Activated naive CD4-positive, alpha-beta T cell treated with anti-CD3 and anti-CD28 coated beads, Interleukin-2, amount 10 ng/mL, durations not matched to agents 7 days and 5 days (primary cell): ENCODE results near the gene IL32.
"Not testable (repeated sequence)": the region's sequence is repeated elsewhere in the genome, so short reads cannot be mapped to it uniquely, and the experiment has no call there.

Experiments used
- CTCF ChIA-PET: fragments of 350-600 bp; sonication (Branson Sonifier 250); formaldehyde crosslinking; loops from one replicate; lab custom pipeline; 2021; ENCODE audit warnings: antibody characterized with exemption; lab: Charles Lee
- DNase-seq: peaks from one replicate; pipeline ENCODE4 v3.0.0-alpha.2; 2020
- H3K27ac Mint-ChIP-seq: one replicate; pipeline ENCODE4 v1.8.0; 2021; ENCODE audit warnings: mild to moderate bottlenecking, moderate library complexity, mixed read lengths
- H3K27me3 Mint-ChIP-seq: one replicate; pipeline ENCODE4 v1.8.0; 2021; ENCODE audit warnings: mild to moderate bottlenecking, mixed read lengths
- H3K36me3 Mint-ChIP-seq: one replicate; pipeline ENCODE4 v1.8.0; 2021; ENCODE audit warnings: mixed read lengths
- H3K4me1 Mint-ChIP-seq: one replicate; pipeline ENCODE4 v1.8.0; 2021; ENCODE audit warnings: mixed read lengths
- H3K4me3 Mint-ChIP-seq: one replicate; pipeline ENCODE4 v1.8.0; 2021; ENCODE audit warnings: mild to moderate bottlenecking, moderate library complexity, mixed read lengths
- H3K9me3 Mint-ChIP-seq: one replicate; pipeline ENCODE4 v1.8.0; 2021; ENCODE audit warnings: mixed read lengths

IL32 gene

DNA sequence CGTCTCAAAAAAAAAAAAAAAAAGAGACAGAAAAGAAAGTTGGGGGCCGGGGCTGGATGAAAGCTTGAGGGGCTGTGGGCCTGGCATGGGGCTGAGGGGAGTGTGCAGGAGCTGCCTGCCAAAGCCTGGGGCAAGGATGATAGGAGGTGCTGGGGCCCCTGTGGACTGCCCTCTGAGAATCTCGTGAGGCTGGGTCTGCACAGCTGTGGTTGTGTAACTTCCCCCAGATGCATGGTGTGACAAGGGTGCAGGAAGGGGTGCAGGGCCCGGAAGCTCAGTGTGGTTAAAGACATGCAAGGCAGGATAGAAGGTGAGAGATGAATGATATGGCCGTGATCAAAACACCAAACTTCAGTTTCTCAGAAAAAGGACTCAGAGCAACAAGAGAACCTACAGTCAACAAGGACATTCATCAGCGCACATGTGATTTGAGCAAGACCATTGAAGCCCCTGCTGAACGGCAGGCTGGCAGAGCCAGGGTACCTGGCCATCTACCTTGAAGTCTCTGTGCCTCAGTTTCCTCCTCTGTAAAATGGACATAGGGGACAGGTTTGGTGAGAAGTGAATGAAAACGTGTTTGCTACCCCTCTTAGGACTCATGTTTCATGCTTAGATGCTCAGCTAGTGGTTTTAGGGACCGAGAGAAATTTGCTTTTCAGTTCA lies 9.6 kb downstream of the IL32 start:
- peaks cover 94% of the 10 kb centered on the region for H3K4me1 Mint-ChIP-seq
- no peaks in the 10 kb centered on the region for H3K27me3 Mint-ChIP-seq
- peak; percentile 95 for DNase-seq
- peaks cover 42% of the 10 kb centered on the region for H3K36me3 Mint-ChIP-seq
- H3K4me3 Mint-ChIP-seq, result peak overlapping the region; percentile 74
- peaks cover 12% of the 10 kb centered on the region for H3K9me3 Mint-ChIP-seq
- CTCF ChIA-PET, result interaction anchor here (0.7 to 4.9 kb wide), 8 partner anchors 10 to 239 kb away, joined by 3 to 29 read pairs (median 6); partner anchors contain the start of gene IL32
- peak overlapping the region; percentile 100 for H3K27ac Mint-ChIP-seq

DNA sequence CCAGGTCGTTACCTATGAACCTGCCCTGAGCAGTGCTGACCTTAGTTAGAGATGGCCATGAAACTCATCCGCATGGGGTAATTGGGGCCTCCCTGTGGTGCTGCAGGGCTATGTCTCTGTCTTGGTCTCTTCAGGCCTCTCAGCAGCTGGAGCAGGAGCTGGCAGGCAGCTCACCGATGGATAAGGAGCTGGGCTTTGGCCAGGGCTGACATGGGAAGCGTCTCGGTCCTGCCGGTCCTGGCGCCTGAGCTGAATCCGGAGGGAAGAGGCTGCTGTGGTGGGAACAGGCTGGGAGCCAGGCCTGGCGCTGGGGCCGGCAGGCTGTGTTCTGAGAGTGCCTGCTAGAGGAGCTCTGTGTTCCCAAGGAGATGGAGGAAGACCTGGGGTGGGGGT lies 10.1 kb downstream of the IL32 start:
- H3K36me3 Mint-ChIP-seq, result peaks cover 39% of the 10 kb centered on the region
- peaks cover 12% of the 10 kb centered on the region for H3K9me3 Mint-ChIP-seq
- H3K4me1 Mint-ChIP-seq, result peaks cover 90% of the 10 kb centered on the region
- no peaks in the 10 kb centered on the region for H3K27me3 Mint-ChIP-seq
- peak overlapping the region; percentile 74 for H3K4me3 Mint-ChIP-seq
- peak; percentile 46 for DNase-seq
- peak overlapping the region; percentile 100 for H3K27ac Mint-ChIP-seq
- CTCF ChIA-PET, result interaction anchor here (0.8 to 4.9 kb wide), 7 partner anchors 10 to 55 kb away, joined by 3 to 29 read pairs (median 6); partner anchors contain the start of gene IL32

- H3K27ac Mint-ChIP-seq, result peak overlapping the region; percentile 100
- peaks cover 16% of the 10 kb centered on the region for H3K9me3 Mint-ChIP-seq
- DNase-seq, H3K27me3 Mint-ChIP-seq: not testable (repeated sequence)
- CTCF ChIA-PET, result interaction anchor here (0.8 to 4.9 kb wide), 8 partner anchors 11 to 55 kb away, joined by 3 to 29 read pairs (median 6); no protein-coding TSS in a partner anchor
- H3K36me3 Mint-ChIP-seq, result peaks cover 39% of the 10 kb centered on the region
- H3K4me3 Mint-ChIP-seq, result peak overlapping the region; percentile 74
- H3K4me1 Mint-ChIP-seq, result peaks cover 89% of the 10 kb centered on the region
These were observed 10.5 kb downstream of the IL32 start for GRCh38 chr16:3075946-3076345.

DNA sequence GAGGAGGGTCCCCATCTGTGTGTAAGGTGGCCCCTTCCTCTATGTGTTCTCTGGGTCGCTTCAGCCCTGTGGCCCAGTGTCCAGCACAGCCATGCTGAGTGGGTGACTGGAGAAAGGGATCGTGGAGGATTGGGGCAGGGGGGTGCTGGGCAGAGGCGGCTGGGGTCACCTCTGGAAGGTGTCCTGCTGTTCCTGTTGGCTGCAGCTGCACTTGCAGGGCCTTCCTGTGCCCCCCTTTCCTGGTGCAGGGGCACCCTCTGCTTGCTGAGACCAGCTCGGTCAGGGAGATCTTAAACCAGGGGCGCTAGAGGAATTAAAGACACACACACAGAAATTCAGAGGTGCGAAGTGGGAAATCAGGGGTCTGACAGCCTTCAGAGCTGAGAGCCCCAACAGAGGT lies 11.1 kb downstream of the IL32 start:
- Mint-ChIP-seq H3K4me1 (peaks cover 87% of the 10 kb centered on the region), H3K27me3 (no peaks in the 10 kb centered on the region), H3K4me3 (peak overlapping the region; percentile 74), H3K36me3 (peaks cover 40% of the 10 kb centered on the region), H3K9me3 (peaks cover 17% of the 10 kb centered on the region), H3K27ac (peak overlapping the region; percentile 100)
- CTCF ChIA-PET, result interaction anchor here (0.9 to 4.9 kb wide), 7 partner anchors 11 to 54 kb away, joined by 3 to 29 read pairs (median 7); no protein-coding TSS in a partner anchor
- no peak for DNase-seq

- peaks cover 17% of the 10 kb centered on the region for H3K9me3 Mint-ChIP-seq
- no peak overlapping the region for H3K27ac Mint-ChIP-seq
- H3K4me3 Mint-ChIP-seq, result no peak overlapping the region
These were observed 14.6 kb downstream of the IL32 start for GRCh38 chr16:3080024-3080423.

DNA sequence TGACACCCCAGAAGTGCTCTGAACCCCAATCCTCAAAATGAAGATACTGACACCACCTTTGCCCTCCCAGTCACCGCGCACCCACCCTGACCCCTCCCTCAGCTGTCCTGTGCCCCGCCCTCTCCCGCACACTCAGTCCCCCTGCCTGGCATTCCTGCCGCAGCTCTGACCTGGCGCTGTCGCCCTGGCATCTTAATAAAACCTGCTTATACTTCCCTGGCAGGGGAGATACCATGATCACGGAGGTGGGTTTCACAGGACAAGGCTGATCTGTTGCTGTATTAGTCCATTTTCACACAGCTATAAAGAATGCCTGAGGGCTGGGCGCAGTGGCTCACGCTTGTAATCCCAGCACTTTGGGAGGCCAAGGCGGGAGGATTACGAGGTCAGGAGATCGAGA lies 16.5 kb downstream of the IL32 start:
- H3K4me1 Mint-ChIP-seq, result peaks cover 71% of the 10 kb centered on the region
- DNase-seq, H3K4me3 Mint-ChIP-seq, H3K27me3 Mint-ChIP-seq, H3K27ac Mint-ChIP-seq: not testable (repeated sequence)
- H3K36me3 Mint-ChIP-seq, result peaks cover 34% of the 10 kb centered on the region
- CTCF ChIA-PET, result interaction anchor here (0.7 kb wide), 1 partner anchor 36 kb away, joined by 3 read pairs; the partner anchor contains the start of gene MMP25
- peaks cover 17% of the 10 kb centered on the region for H3K9me3 Mint-ChIP-seq

More at GRCh38 chr16:3080024-3080423, 14.6 kb downstream of the IL32 start:
- CTCF ChIA-PET, result interaction anchor here (1.1 to 1.4 kb wide), 3 partner anchors 11 to 25 kb away, joined by 3 read pairs; no protein-coding TSS in a partner anchor
- peaks cover 79% of the 10 kb centered on the region for H3K4me1 Mint-ChIP-seq
- H3K27me3 Mint-ChIP-seq, result peaks cover 4% of the 10 kb centered on the region
- peaks cover 38% of the 10 kb centered on the region for H3K36me3 Mint-ChIP-seq
- no peak for DNase-seq

GRCh38 chr16:3083408-3083807 lies 18.0 kb downstream of the IL32 start:
- CTCF ChIA-PET, result interaction anchor here (2.2 kb wide), 1 partner anchor 46 kb away, joined by 7 read pairs; no protein-coding TSS in a partner anchor
- H3K27me3 Mint-ChIP-seq, DNase-seq, H3K4me3 Mint-ChIP-seq, H3K27ac Mint-ChIP-seq: not testable (repeated sequence)
- peaks cover 25% of the 10 kb centered on the region for H3K36me3 Mint-ChIP-seq
- peaks cover 70% of the 10 kb centered on the region for H3K4me1 Mint-ChIP-seq
- peaks cover 14% of the 10 kb centered on the region for H3K9me3 Mint-ChIP-seq

DNA sequence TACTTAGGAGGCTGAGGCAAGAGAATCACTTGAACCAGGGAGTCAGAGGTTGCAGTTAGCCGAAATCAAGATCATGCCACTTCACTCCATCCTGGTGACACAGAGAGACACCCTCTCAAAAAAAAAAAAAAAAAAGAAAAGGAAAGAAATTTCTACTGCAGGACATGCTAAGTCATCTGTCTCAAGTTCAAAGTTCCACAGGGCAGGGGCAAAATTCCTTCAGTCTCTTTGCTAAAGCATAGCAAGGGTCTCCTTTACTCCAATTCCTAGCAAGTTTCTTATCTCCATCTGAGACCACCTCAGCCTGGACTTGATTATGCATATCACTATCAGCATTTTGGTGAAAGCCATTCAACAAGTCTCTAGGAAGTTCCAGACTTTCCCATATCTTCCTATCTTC lies 19.1 kb downstream of the IL32 start:
- H3K27ac Mint-ChIP-seq, result no peak overlapping the region
- CTCF ChIA-PET, result interaction anchor here (2.2 kb wide), 1 partner anchor 45 kb away, joined by 7 read pairs; no protein-coding TSS in a partner anchor
- H3K36me3 Mint-ChIP-seq, result peaks cover 19% of the 10 kb centered on the region
- DNase-seq, result no peak
- H3K4me1 Mint-ChIP-seq, result peaks cover 66% of the 10 kb centered on the region
- peaks cover 4% of the 10 kb centered on the region for H3K27me3 Mint-ChIP-seq
- H3K9me3 Mint-ChIP-seq, result peaks cover 10% of the 10 kb centered on the region
- no peak overlapping the region for H3K4me3 Mint-ChIP-seq

DNA sequence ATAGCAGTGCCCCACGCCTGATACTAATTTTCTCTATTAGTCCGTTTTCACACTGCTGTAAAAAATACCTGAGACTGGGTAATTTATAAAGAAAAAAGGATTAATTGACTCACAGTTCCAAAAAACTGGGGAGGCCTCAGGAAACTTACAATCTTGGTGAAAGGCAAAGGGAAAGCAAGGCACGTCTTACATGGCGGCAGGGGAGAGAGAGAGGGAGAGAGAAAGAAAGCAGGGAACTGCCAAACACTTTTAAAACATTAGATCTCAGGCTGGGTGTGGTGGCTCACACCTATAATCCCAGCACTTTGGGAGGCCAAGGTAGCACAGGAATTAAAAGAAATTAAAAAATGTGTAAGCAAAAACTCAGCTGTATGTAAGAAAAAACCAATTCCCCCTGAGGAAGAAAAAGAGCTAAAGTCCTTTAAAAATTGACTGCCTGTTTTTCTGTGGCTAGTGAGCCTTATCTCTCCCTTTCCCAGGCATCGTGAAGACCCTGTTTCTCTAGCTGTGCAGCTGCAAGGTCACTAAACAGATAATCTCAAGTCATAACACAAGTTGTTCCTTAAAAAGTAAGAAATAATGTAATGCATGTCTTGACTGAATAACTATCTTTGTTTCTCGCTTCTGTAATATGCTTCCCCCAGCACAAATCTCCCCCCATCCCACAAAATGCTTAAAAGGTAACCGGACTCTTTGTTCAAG lies 19.7 kb downstream of the IL32 start:
- no peak overlapping the region for H3K27ac Mint-ChIP-seq
- peaks cover 4% of the 10 kb centered on the region for H3K27me3 Mint-ChIP-seq
- CTCF ChIA-PET, result interaction anchor here (1.2 to 2.2 kb wide), 2 partner anchors 44 to 50 kb away, joined by 4 to 7 read pairs; partner anchors contain the start of gene ZNF213
- H3K4me1 Mint-ChIP-seq, result peaks cover 60% of the 10 kb centered on the region
- no peak for DNase-seq
- H3K9me3 Mint-ChIP-seq, result peaks cover 4% of the 10 kb centered on the region
- no peak overlapping the region for H3K4me3 Mint-ChIP-seq
- peaks cover 13% of the 10 kb centered on the region for H3K36me3 Mint-ChIP-seq

GRCh38 chr16:3085868-3086595 lies 20.6 kb downstream of the IL32 start:
- Mint-ChIP-seq H3K36me3 (peaks cover 8% of the 10 kb centered on the region), H3K27ac (no peak overlapping the region), H3K4me3 (no peak overlapping the region), H3K9me3 (peaks cover under 1% of the 10 kb centered on the region), H3K27me3 (peaks cover 4% of the 10 kb centered on the region), H3K4me1 (peaks cover 62% of the 10 kb centered on the region)
- DNase-seq, result no peak
- CTCF ChIA-PET, result interaction anchor here (1.2 kb wide), 1 partner anchor 49 kb away, joined by 4 read pairs; the partner anchor contains the start of gene ZNF213

GRCh38 chr16:3086596-3087242 lies 21.3 kb downstream of the IL32 start:
- peaks cover 4% of the 10 kb centered on the region for H3K27me3 Mint-ChIP-seq
- no peak overlapping the region for H3K27ac Mint-ChIP-seq
- H3K36me3 Mint-ChIP-seq, result peaks cover 5% of the 10 kb centered on the region
- no peak overlapping the region for H3K4me3 Mint-ChIP-seq
- DNase-seq, result no peak
- H3K9me3 Mint-ChIP-seq, result no peaks in the 10 kb centered on the region
- peaks cover 64% of the 10 kb centered on the region for H3K4me1 Mint-ChIP-seq
- CTCF ChIA-PET, result interaction anchor here (0.8 to 5.5 kb wide), 6 partner anchors 9 to 42 kb away, joined by 3 to 24 read pairs (median 7); no protein-coding TSS in a partner anchor

DNA sequence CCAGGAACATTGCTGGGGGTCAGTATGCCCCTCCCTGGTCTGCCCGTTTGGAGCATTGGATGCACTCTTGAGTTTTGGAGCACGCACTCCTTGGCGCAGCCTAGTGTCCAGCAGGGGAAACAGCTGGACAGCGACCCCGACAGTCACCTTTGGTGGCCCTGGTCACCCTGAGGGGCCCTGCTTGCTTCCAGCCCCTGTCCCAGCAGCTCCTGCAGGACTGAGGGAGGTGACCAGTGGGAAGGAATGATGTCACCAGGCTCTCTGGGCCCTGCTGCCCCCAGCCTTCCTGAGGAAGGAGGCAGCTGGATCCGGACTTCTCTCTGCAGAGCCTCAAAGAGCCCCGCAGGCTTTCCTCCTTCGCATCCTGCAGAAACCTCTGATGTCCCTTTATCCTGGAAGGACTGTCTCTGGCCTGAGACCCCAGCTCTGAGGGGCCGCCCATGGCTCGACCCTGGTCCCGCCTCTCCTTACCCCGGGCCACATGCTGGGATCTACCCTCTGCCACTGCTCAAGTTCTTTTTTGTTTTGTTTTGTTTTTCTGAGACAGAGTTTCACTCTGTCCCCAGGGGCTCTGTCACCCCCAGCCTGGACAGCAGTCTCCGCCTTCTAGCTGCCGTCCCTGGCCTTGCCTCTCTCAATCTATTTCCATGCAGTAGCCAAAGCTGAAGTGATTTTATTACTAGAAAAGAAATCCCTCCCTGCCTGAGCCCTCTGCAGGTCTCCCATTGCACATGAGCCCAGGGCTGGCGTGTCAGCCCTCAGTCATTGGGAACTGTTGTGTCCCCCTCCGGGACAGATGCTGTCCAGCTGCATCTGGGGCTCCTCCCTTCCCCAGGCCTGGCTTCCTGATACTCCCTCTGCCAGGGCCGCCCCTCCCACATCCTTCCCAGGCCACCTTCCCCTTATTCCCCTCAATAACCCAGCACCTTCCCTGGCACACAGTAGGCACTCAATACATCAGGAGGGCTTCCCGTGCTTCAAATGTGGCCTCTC lies 22.1 kb downstream of the IL32 start:
- H3K27ac Mint-ChIP-seq, result peak overlapping the region; percentile 77
- H3K36me3 Mint-ChIP-seq, result peaks cover 5% of the 10 kb centered on the region
- CTCF ChIA-PET, result interaction anchor here (0.8 to 5.5 kb wide), 6 partner anchors 10 to 42 kb away, joined by 3 to 24 read pairs (median 7); no protein-coding TSS in a partner anchor
- H3K4me1 Mint-ChIP-seq, result peaks cover 64% of the 10 kb centered on the region
- H3K27me3 Mint-ChIP-seq, result peaks cover 4% of the 10 kb centered on the region
- no peaks in the 10 kb centered on the region for H3K9me3 Mint-ChIP-seq
- H3K4me3 Mint-ChIP-seq, result no peak overlapping the region
- DNase-seq, result no peak
